Astrocyte (in vitro differentiated cells and primary cell): ENCODE data around the gene DIRAS3. TPM values are rescaled to one million over a fixed set of nuclear protein-coding genes. Genes with fewer than 3 reads are reported as not detected.
"Not testable (repeated sequence)": the region's sequence is repeated elsewhere in the genome, so short reads cannot be mapped to it uniquely, and the experiment has no call there.

ENCODE experiments used
- DNase-seq: peaks from one replicate; pipeline ENCODE4 v3.0.0-alpha.2; 2010; ENCODE audit warnings: low read depth
- FAIRE-seq: peaks from 2 replicates; lab custom pipeline; 2011; peaks lifted over from hg19 to GRCh38; lab: Jason Lieb, UNC
- H2AFZ ChIP-seq: 2 replicates; pipeline ENCODE4 v1.6.0; 2012; ENCODE audit warnings: low read depth, low read length, inconsistent platforms
- H3K27ac ChIP-seq: 2 replicates; pipeline ENCODE4 v1.5.1; 2011; ENCODE audit warnings: low read depth, low read length, inconsistent platforms
- H3K27me3 ChIP-seq: 2 replicates; pipeline ENCODE4 v1.6.0; 2011; ENCODE audit warnings: low read length, inconsistent platforms; ENCODE audit not compliant: insufficient read depth
- H3K36me3 ChIP-seq: 2 replicates; pipeline ENCODE4 v1.5.1; 2011; ENCODE audit warnings: low read length, inconsistent platforms; ENCODE audit not compliant: insufficient read depth
- H3K4me1 ChIP-seq: 2 replicates; pipeline ENCODE4 v1.5.1; 2011; ENCODE audit warnings: low read length, inconsistent platforms; ENCODE audit not compliant: insufficient read depth
- H3K4me2 ChIP-seq: 2 replicates; pipeline ENCODE4 v1.6.0; 2012; ENCODE audit warnings: low read length, inconsistent platforms
- H3K4me3 ChIP-seq: 2 replicates; pipeline ENCODE4 v1.5.1; 2011; ENCODE audit warnings: low read depth, mild to moderate bottlenecking, low read length, inconsistent platforms; ENCODE audit not compliant: insufficient read depth
- H3K79me2 ChIP-seq: 2 replicates; pipeline ENCODE4 v1.6.0; 2012; ENCODE audit warnings: mild to moderate bottlenecking, low read length, inconsistent platforms; ENCODE audit not compliant: insufficient read depth
- H3K9ac ChIP-seq: 2 replicates; pipeline ENCODE4 v1.6.0; 2012; ENCODE audit warnings: mild to moderate bottlenecking, low read length, inconsistent platforms
- H3K9me3 ChIP-seq: 2 replicates; pipeline ENCODE4 v1.5.1; 2012; ENCODE audit warnings: low read depth, mild to moderate bottlenecking, low read length, inconsistent platforms; ENCODE audit not compliant: insufficient read depth
- H4K20me1 ChIP-seq: 2 replicates; pipeline ENCODE4 v1.6.0; 2012; ENCODE audit warnings: low read length, inconsistent platforms; ENCODE audit not compliant: insufficient read depth
- H3K27ac Mint-ChIP-seq: one replicate; pipeline ENCODE4 v1.8.0; 2021; ENCODE audit warnings: mild to moderate bottlenecking, mixed read lengths; ENCODE audit not compliant: unreplicated experiment
- H3K27me3 Mint-ChIP-seq: one replicate; pipeline ENCODE4 v1.8.0; 2021; ENCODE audit warnings: low read depth, mixed read lengths; ENCODE audit not compliant: unreplicated experiment
- H3K36me3 Mint-ChIP-seq: one replicate; pipeline ENCODE4 v1.8.0; 2021; ENCODE audit warnings: low read depth, mixed read lengths; ENCODE audit not compliant: unreplicated experiment
- H3K4me1 Mint-ChIP-seq: one replicate; pipeline ENCODE4 v1.8.0; 2021; ENCODE audit warnings: low read depth, mixed read lengths; ENCODE audit not compliant: unreplicated experiment
- H3K4me3 Mint-ChIP-seq: one replicate; pipeline ENCODE4 v1.8.0; 2021; ENCODE audit warnings: mild to moderate bottlenecking, moderate library complexity, mixed read lengths; ENCODE audit not compliant: unreplicated experiment
- H3K9me3 Mint-ChIP-seq: one replicate; pipeline ENCODE4 v1.8.0; 2021; ENCODE audit warnings: mild to moderate bottlenecking, mixed read lengths; ENCODE audit not compliant: unreplicated experiment
- EZH2 ChIP-seq: IDR thresholded peaks from 2 replicates; pipeline ENCODE4 v1.6.1; 2012; ENCODE audit warnings: mild to moderate bottlenecking, low read length, inconsistent platforms; ENCODE audit not compliant: insufficient read depth
- total RNA-seq: library from RNA; stranded (reverse); gene quantifications from 2 replicates; pipeline ENCODE4 v1.2.1, GENCODE V29; 2021
- TF ChIP-seq, protein P1 (sequence below): IDR thresholded peaks from 2 replicates; pipeline ENCODE4 v1.5.1; 2011; ENCODE audit warnings: low read depth, mild to moderate bottlenecking, inconsistent platforms, low read length, moderate library complexity; ENCODE audit not compliant: insufficient read depth

The DIRAS3 gene
- total RNA-seq, 1 donor from 2014 or later = 0.52 TPM

DNA sequence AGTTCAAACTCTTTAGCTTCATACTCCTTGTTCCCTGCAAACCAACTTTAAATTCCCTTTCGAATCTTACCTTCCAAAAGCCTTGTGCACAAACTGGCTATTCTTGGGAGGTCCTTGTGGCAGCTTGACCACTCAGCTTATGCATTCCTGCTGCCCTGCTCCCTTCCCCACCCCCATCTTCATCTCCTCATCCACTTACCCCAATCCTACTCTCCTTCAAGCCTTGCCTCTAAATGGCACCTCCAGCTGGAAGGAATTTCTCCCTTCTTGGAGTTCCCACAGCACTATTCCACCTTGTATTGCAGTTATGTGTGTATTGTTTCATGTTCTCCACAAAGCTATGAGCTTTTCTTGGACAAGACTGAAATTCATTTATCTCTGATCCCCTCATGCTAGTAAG lies 15.3 kb upstream of the DIRAS3 start:
- Mint-ChIP-seq H3K4me3 (no peak overlapping the region), H3K4me1 (no peaks in the 10 kb centered on the region), H3K27ac (no peak overlapping the region), H3K9me3 (peaks cover 3% of the 10 kb centered on the region), H3K27me3 (no peaks in the 10 kb centered on the region), H3K36me3 (no peaks in the 10 kb centered on the region)
- Histone ChIP-seq H3K27ac (no peak overlapping the region), H3K9ac (no peak overlapping the region), H3K9me3 (no peaks in the 10 kb centered on the region), H3K4me3 (no peak overlapping the region), H3K36me3 (no peaks in the 10 kb centered on the region), H3K27me3 (no peaks in the 10 kb centered on the region), H3K79me2 (no peaks in the 10 kb centered on the region), H2AFZ (no peak overlapping the region), H3K4me2 (no peak overlapping the region), H4K20me1 (no peaks in the 10 kb centered on the region), H3K4me1 (no peaks in the 10 kb centered on the region)
- FAIRE-seq = no peak
- DNase-seq = no peak
- no peak for TF ChIP-seq EZH2
- TF ChIP-seq, protein P1, sequence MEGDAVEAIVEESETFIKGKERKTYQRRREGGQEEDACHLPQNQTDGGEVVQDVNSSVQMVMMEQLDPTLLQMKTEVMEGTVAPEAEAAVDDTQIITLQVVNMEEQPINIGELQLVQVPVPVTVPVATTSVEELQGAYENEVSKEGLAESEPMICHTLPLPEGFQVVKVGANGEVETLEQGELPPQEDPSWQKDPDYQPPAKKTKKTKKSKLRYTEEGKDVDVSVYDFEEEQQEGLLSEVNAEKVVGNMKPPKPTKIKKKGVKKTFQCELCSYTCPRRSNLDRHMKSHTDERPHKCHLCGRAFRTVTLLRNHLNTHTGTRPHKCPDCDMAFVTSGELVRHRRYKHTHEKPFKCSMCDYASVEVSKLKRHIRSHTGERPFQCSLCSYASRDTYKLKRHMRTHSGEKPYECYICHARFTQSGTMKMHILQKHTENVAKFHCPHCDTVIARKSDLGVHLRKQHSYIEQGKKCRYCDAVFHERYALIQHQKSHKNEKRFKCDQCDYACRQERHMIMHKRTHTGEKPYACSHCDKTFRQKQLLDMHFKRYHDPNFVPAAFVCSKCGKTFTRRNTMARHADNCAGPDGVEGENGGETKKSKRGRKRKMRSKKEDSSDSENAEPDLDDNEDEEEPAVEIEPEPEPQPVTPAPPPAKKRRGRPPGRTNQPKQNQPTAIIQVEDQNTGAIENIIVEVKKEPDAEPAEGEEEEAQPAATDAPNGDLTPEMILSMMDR = no peak

DNA sequence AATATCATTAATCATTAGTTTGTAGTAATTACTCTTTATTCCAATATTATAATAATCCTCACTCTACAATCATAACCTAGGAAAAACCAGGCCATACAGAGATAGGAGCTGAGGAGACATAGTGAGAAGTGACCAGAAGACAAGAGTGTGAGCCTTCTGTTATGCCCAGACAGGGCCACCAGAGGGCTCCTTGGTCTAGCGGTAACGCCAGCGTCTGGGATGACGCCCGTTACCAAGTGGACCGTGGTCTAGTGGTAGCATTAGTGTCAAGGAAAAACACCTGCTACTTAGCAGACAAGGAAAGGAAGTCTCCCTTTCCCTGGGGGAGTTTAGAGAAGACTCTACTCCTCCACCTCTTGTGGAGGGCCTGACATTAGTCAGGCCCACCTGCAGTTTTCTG lies 7.6 kb upstream of the DIRAS3 start:
- not testable (repeated sequence) for H3K4me1 Mint-ChIP-seq, H3K27me3 Mint-ChIP-seq, H3K4me3 ChIP-seq, H3K27ac ChIP-seq, H3K4me3 Mint-ChIP-seq, H3K4me2 ChIP-seq, H3K36me3 ChIP-seq, FAIRE-seq, H3K27me3 ChIP-seq, DNase-seq, H3K9me3 Mint-ChIP-seq, H3K79me2 ChIP-seq, H3K36me3 Mint-ChIP-seq, H3K4me1 ChIP-seq, H4K20me1 ChIP-seq, H3K27ac Mint-ChIP-seq, H2AFZ ChIP-seq, H3K9me3 ChIP-seq, H3K9ac ChIP-seq

DNA sequence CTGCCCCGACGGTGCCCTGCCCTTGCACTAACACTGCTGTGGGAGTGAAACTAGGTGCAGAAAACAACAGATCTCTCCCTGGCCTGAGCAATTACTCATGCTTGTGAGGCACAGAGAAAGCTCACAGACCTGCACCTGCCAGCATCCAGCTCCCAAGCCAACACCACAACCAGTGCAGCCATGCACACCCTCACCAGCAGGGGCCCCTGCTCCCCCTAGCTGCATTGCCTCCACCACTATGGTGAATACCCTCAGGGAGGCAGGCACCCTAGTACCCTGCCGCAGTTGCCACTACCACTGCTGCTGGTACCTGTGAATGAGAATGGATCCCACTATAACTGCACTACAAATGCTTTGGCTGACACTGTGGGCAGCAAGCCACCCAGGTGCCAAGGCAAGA lies 7.1 kb upstream of the DIRAS3 start:
- TF ChIP-seq EZH2 = no peak
- TF ChIP-seq, protein P1 = no peak
- Histone ChIP-seq H3K4me1 (no peaks in the 10 kb centered on the region), H3K4me2 (no peak overlapping the region), H3K4me3 (no peak overlapping the region), H4K20me1 (no peaks in the 10 kb centered on the region), H3K27ac (no peak overlapping the region), H3K9me3 (no peaks in the 10 kb centered on the region), H3K36me3 (no peaks in the 10 kb centered on the region), H2AFZ (no peak overlapping the region), H3K27me3 (no peaks in the 10 kb centered on the region), H3K9ac (no peak overlapping the region), H3K79me2 (no peaks in the 10 kb centered on the region)
- H3K27ac Mint-ChIP-seq = no peak overlapping the region
- no peaks in the 10 kb centered on the region for H3K27me3 Mint-ChIP-seq
- no peak overlapping the region for H3K4me3 Mint-ChIP-seq
- DNase-seq (no peak), FAIRE-seq (no peak)
- no peaks in the 10 kb centered on the region for H3K36me3 Mint-ChIP-seq
- H3K4me1 Mint-ChIP-seq = no peaks in the 10 kb centered on the region
- H3K9me3 Mint-ChIP-seq = peaks cover 4% of the 10 kb centered on the region
